ELF-1 (cell line): Measurements from ENCODE around the gene PHACTR4.

ENCODE experiments used
- DNase-seq: peaks from one replicate; pipeline ENCODE4 v3.0.0-alpha.2; 2016; ENCODE audit warnings: low read depth, low spot score

PHACTR4 gene

GRCh38 chr1:28494737-28495136 lies 125.2 kb downstream of the PHACTR4 start:
- DNase-seq = no peak

GRCh38 chr1:28499553-28499952 lies 130.0 kb downstream of the PHACTR4 start:
- no peak for DNase-seq

- DNase-seq = no peak
Measured at GRCh38 chr1:28501925-28502324, 132.4 kb downstream of the PHACTR4 start.

GRCh38 chr1:28503117-28503516 lies 133.6 kb downstream of the PHACTR4 start:
- DNase-seq = no peak

GRCh38 chr1:28505406-28506187 lies 136.1 kb downstream of the PHACTR4 start, which contains the start of gene RCC1:
RCC1 (plus strand) TSS chr1:28506043; CDS start chr1:28529867, 23,824 bp downstream.
- DNase-seq = peak; percentile 98

- DNase-seq = no peak
Measured at GRCh38 chr1:28506907-28507246, 137.3 kb downstream of the PHACTR4 start.

GRCh38 chr1:28507247-28507645 lies 137.7 kb downstream of the PHACTR4 start:
- DNase-seq = peak; percentile 34

- no peak for DNase-seq
Measured at GRCh38 chr1:28507646-28508434, 138.3 kb downstream of the PHACTR4 start.

- DNase-seq = no peak
Measured at GRCh38 chr1:28508435-28508754, 138.9 kb downstream of the PHACTR4 start.

GRCh38 chr1:28509705-28510272 lies 140.2 kb downstream of the PHACTR4 start:
- no peak for DNase-seq

GRCh38 chr1:28510273-28510969 lies 140.9 kb downstream of the PHACTR4 start:
- peak; percentile 82 for DNase-seq

- peak; percentile 73 for DNase-seq
Measured at GRCh38 chr1:28510970-28511440, 141.5 kb downstream of the PHACTR4 start.

- peak; percentile 67 for DNase-seq
Measured at GRCh38 chr1:28512058-28512611, 142.6 kb downstream of the PHACTR4 start.

- peak; percentile 71 for DNase-seq
Measured at GRCh38 chr1:28514445-28514933, 144.9 kb downstream of the PHACTR4 start.

GRCh38 chr1:28516518-28516956 lies 147.0 kb downstream of the PHACTR4 start:
- no peak for DNase-seq

- peak; percentile 54 for DNase-seq
Measured at GRCh38 chr1:28517649-28517999, 148.1 kb downstream of the PHACTR4 start.

- peak; percentile 96 for DNase-seq
Measured at GRCh38 chr1:28518000-28518744, 148.6 kb downstream of the PHACTR4 start.

GRCh38 chr1:28518745-28519341 lies 149.3 kb downstream of the PHACTR4 start:
- peak; percentile 76 for DNase-seq

GRCh38 chr1:28519946-28520725 lies 150.6 kb downstream of the PHACTR4 start:
- DNase-seq = no peak
